Measurements from ENCODE around the gene GRIK1. TPM values are rescaled to one million over a fixed set of nuclear protein-coding genes. Genes with fewer than 3 reads are reported as not detected.

GRIK1 gene
- polyA plus RNA-seq, 1 donor: 1.7 TPM

DNA sequence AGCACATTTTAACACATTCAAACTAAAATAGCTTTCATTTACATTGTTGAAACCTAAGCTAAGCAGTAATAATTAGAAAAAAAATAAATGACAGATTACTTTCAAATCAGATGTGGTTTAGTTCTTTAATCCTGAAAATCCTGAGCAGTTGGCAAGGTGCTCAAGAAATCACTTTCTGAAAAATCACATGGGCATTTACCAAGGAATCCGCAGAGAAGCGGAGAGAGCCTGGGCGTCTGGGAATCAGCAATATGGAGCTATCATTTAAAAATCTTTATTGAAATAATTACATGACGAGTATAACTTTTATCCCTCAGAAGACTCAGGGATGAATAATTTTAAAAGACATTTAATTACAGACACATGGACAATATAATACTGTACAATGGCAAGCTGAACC, 30.2 kb downstream of the GRIK1 start:
- no peak for DNase-seq

DNA sequence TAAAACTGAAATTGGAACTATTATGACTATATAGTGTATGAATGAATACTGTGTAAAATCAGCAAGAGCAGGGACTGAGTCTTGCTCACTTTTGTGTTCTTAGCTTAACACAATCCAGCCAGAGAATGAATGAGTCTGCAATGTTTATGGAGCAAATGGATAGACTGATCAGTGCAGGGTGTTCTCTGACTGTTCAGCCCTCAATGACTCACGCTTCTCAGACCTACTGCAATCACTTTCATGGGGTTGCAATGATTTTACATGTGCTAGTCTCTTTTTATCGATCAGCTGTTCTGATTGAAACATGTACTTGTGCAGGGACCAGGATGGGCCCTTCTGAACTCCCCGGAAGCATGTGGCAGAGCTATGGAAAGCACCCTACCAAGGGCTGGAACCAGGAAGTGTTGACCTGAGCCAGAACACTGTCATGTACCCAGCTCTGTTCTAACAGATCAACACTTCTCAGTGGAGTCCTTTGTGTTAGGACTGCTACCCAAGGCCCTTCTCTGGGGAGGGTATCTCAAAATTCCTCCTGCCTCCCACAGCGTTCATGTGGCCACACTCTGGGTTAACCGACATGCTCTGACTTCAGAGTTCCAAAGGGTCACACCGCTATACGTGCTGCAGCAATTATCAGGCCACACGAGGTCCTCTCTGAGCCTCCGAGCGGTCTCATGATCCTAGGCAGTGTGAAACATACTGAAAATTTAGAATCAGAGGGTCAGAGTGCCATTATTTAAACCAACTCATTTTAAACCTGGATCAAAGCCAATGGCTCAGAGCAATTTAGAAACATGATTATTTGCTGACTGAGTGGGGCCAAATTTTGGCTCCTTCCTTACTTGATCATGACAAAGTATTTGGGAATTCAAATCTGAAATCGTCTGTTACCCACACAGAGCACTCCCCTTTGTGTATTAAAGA, 35.2 kb downstream of the GRIK1 start:
- no peak for DNase-seq

- DNase-seq: no peak
Measured at GRCh38 chr21:29896884-29897283, 42.9 kb downstream of the GRIK1 start.

- no peak for DNase-seq
Measured at GRCh38 chr21:29893687-29894086, 46.1 kb downstream of the GRIK1 start.

GRCh38 chr21:29892379-29892778, 47.4 kb downstream of the GRIK1 start:
- DNase-seq: no peak

DNA sequence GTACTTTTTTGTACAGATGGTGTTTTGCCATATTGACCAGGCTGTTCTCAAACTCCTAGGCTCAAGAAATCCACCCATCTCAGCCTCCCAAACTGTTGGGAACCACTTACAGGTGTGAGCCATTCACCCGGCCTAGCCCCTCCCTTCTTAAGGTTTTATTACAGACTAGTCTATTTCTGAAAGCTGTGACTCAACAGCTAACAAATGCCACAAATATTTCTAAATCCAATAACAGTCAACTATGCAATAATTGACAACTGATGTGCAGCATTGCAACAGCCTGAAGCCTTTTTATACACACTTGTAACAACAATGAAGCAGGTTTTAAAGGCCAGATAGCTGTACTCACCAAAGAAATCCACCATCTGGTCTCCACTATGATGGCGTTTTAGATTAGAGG, 51.4 kb downstream of the GRIK1 start:
- no peak for DNase-seq

- no peak for DNase-seq
Measured at GRCh38 chr21:29887313-29888009, 52.3 kb downstream of the GRIK1 start.

GRCh38 chr21:29885491-29885890, 54.3 kb downstream of the GRIK1 start:
- no peak for DNase-seq

DNA sequence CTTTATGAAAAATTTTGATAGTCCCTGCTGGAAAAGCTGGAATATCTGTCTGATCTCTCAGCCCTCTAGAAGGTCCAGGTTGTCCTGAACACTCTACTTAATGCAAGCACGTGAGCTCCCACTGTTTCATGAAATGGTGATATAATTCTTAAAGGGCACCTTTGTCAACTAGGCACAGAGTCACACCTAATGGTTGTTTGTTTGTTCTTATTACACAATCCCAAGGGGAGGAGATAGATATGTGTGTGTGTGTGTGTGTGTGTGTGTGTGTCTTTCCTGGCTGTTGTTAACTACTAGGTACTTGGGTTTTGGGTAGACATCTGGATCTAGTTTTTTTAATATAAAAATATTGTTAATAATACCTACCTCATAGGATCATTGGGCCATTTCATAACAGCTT, 63.9 kb downstream of the GRIK1 start:
- DNase-seq: no peak

DNA sequence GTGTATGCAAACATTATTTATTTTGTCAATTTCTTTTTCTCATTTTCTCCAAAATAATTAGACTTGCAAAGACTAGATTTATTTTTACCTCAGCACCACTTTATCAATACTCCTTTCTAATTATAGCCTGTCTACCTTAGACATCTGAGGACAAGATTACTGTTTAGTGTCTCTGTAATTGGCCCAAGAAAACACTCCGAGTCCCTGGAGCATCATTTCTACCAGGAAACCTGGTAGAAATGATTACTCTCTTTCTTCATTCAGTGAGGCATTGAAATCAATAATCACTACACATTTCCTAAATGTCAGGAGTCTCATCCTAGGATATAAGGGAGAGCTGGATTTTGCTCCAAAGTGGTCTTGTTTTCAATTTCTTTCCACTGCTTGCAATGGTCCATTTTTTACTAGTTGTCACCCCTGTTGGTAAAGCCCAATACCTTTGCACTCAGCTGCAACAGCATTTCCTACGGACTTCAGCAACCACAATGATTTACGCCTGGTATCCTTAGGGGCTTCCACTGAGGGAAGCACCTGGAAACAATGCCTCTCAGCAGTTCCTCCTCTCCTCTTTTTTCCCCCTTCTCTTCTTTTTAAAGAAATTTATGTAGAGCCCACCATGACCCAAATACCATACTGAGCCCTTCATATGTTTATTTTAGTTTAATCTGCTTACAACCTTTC, 64.6 kb downstream of the GRIK1 start:
- DNase-seq: no peak

GRCh38 chr21:29873908-29874307, 65.9 kb downstream of the GRIK1 start:
- DNase-seq: no peak

DNA sequence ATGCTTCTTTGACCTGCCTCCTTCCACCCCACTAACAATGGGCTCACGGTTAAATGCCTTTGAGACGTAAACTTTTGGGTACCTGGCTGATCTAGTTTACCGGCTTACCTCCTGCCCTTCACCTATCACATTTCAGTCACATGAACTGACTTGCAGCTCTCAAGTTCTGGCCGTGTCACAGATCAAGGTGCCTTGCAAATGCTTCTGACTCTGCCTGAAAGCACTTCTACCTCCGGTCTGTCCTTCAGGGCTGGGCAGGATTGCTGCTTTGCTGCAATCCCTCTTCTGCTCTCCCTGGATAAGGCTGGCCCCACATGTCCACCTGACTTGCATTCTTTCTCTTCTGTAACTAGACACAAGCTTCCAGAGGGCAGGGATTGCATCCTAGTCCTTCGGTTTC, 69.0 kb downstream of the GRIK1 start:
- no peak for DNase-seq

DNA sequence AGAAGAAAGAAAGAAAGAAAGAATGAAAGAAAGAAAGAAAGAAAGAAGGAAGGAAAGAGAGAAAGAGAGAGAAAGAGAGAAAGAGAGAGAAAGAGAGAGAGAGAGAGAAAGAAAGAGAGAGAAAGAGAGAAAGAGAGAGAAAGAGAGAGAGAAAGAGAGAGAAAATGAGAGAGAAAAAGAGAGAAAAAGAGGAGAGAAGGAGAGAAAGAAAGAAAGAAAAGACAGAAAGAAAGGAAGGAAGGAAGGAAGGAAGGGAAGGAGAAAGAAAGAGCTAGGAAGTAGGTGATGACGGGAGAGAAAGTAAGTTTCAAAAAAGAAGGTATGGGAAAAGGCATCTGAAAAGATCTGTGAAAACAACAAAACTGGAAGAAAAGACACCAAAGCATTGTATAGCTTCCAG, 72.0 kb downstream of the GRIK1 start:
- DNase-seq: no peak

- no peak for DNase-seq
Measured at GRCh38 chr21:29860346-29860745, 79.5 kb downstream of the GRIK1 start.

- DNase-seq: no peak
Measured at GRCh38 chr21:29857150-29857549, 82.6 kb downstream of the GRIK1 start.

- DNase-seq: no peak
Measured at GRCh38 chr21:29854795-29855194, 85.0 kb downstream of the GRIK1 start.

- no peak for DNase-seq
Measured at GRCh38 chr21:29851611-29852010, 88.2 kb downstream of the GRIK1 start.

- DNase-seq: peak; percentile 63
Measured at GRCh38 chr21:29849735-29850176, 90.0 kb downstream of the GRIK1 start.

DNA sequence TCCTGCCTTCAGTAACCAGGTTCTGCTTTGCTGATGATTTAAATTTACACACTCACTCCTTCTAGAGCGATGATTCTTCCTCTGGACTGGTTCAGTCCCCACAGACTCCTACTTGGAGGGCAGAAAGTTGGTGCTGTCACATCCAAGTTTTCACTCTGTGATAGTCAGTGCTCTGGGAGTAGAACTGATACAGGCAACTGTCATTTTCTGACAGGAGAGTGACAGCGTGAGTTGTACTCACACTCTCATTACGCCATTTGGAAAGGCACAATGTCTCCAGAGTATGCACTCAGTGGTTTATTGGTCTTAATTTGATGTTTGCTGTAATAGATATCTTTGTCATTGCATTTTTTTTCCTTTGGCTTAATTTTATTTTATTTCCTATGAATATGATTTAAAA, 96.0 kb downstream of the GRIK1 start:
- DNase-seq: no peak

GRCh38 chr21:29834617-29835016, 105.2 kb downstream of the GRIK1 start:
- DNase-seq: no peak

GRCh38 chr21:29832217-29832616, 107.6 kb downstream of the GRIK1 start:
- no peak for DNase-seq

DNA sequence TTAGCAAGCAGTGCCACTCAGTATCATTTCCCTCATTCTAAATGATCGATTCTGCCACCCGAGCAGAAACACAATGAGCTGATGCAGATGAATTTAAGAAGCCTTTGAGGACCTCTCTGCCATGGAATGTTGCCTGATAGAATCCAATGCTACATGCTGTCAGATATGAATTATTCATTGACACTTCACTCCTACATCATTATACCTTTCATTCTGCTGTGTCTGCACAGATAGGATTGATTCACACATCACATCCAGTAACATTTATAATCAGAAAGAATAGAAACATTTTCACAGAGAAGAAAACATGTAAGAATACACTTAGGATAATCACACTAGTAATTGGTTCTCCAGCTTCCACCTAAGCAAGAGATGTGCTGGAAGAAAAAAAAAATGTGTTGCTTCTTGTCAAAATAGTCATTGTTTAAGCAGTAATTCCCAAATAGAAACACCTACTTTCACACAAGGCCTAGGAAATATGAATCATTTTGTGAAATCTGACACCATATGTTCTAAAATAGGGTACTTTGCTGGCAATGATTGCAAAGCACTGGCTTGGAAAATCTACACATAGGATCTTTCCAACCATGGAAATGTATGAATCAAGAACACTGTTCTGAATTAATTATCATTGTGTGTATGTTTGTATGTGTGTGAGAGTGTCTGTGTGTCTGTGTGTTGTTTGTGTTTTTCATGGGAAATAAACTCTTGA, 110.1 kb downstream of the GRIK1 start:
- DNase-seq: no peak

Data from left kidney (tissue), 2 donors.